CD4-positive, alpha-beta T cell treated with Interleukin-21 for 1 hour (primary cell): ENCODE results near the gene NEUROD2.

Experiments used
- DNase-seq: peaks from one replicate; pipeline ENCODE4 v3.0.0-alpha.2; 2020

Gene NEUROD2

GRCh38 chr17:39618246-39618913 lies 10.7 kb upstream of the NEUROD2 start:
- DNase-seq, result no peak

- DNase-seq, result peak; percentile 55
Observed at GRCh38 chr17:39617446-39618245, 9.9 kb upstream of the NEUROD2 start.

- no peak for DNase-seq
Observed at GRCh38 chr17:39617100-39617445, 9.4 kb upstream of the NEUROD2 start.

- DNase-seq, result no peak
Observed at GRCh38 chr17:39615434-39615833, 7.7 kb upstream of the NEUROD2 start.

GRCh38 chr17:39614545-39615157 lies 6.9 kb upstream of the NEUROD2 start:
- no peak for DNase-seq

- no peak for DNase-seq
Observed at GRCh38 chr17:39612935-39613464, 5.3 kb upstream of the NEUROD2 start.

- no peak for DNase-seq
Observed at GRCh38 chr17:39612291-39612894, 4.7 kb upstream of the NEUROD2 start.

GRCh38 chr17:39611401-39612112 lies 3.8 kb upstream of the NEUROD2 start:
- DNase-seq, result no peak

- DNase-seq, result no peak
Observed at GRCh38 chr17:39609416-39610025, 1.8 kb upstream of the NEUROD2 start.

GRCh38 chr17:39608142-39608981 lies 642 bp upstream of the NEUROD2 start:
- no peak for DNase-seq

- DNase-seq, result no peak
Observed at GRCh38 chr17:39607057-39607850, 466 bp downstream of the NEUROD2 start.

- DNase-seq, result no peak
Observed at GRCh38 chr17:39606434-39607056, 1.2 kb downstream of the NEUROD2 start.

GRCh38 chr17:39605492-39606433 lies 2.0 kb downstream of the NEUROD2 start:
- no peak for DNase-seq

GRCh38 chr17:39604911-39605491 lies 2.7 kb downstream of the NEUROD2 start:
- no peak for DNase-seq

GRCh38 chr17:39603304-39604016 lies 4.3 kb downstream of the NEUROD2 start:
- no peak for DNase-seq

GRCh38 chr17:39602533-39603303 lies 5.0 kb downstream of the NEUROD2 start:
- no peak for DNase-seq
